ENCODE measurements around the gene PLG. TPM values are rescaled to one million over a fixed set of nuclear protein-coding genes. Genes with fewer than 3 reads are reported as not detected.
"Not testable (repeated sequence)": the region's sequence is repeated elsewhere in the genome, so short reads cannot be mapped to it uniquely, and the experiment has no call there.

PLG gene
- total and polyA plus RNA-seq, 2 experiments from 2014 or later: 0.29 TPM; not detected in 1

GRCh38 chr6:160782228-160782627 lies 80.2 kb downstream of the PLG start:
- in situ Hi-C loops (cut with MboI): no loop called here
- H3K36me3 ChIP-seq (ENCODE audit: low read depth): no peaks in the 10 kb centered on the region
- no peak for DNase-seq
- H3K9me2 ChIP-seq (ENCODE audit: insufficient read depth): no peaks in the 10 kb centered on the region
- no peak for TF ChIP-seq EZH2phosphoT487 (IDR thresholded peaks at IDR 0.05; ENCODE audit: insufficient read depth, low read depth)
- no peak for TF ChIP-seq EZH2 (IDR thresholded peaks at IDR 0.05; ENCODE audit: insufficient read depth, poor library complexity, severe bottlenecking)
- H3K27me3 ChIP-seq (replicated peaks; ENCODE audit: insufficient read depth): no peaks in the 10 kb centered on the region
- H2AFZ ChIP-seq: no peak overlapping the region
- H3K9ac ChIP-seq: no peak overlapping the region
- no peaks in the 10 kb centered on the region for H4K20me1 ChIP-seq (ENCODE audit: insufficient read depth)
- no peak overlapping the region for H3K27ac ChIP-seq
- H3K4me2 ChIP-seq (ENCODE audit: unreplicated experiment): no peak overlapping the region
- H3K9me3 ChIP-seq (ENCODE audit: low read depth): no peaks in the 10 kb centered on the region
- no peaks in the 10 kb centered on the region for H3F3A ChIP-seq (ENCODE audit: insufficient read depth)
- H3K4me3 ChIP-seq: no peak overlapping the region
- WGBS, 2 experiments (ENCODE audit: low coverage in 1 of 2, low lambda C conversion rate in 2 of 2, missing lambda C conversion rate in 2 of 2): 11 to 14% methylated on average over 1 of the region's 1 CpG
- H3K4me1 ChIP-seq (ENCODE audit: insufficient read depth): no peaks in the 10 kb centered on the region
- H3K79me2 ChIP-seq (ENCODE audit: insufficient read depth): no peaks in the 10 kb centered on the region

GRCh38 chr6:160783741-160784140 lies 81.7 kb downstream of the PLG start:
- no peak overlapping the region for H2AFZ ChIP-seq
- H3K36me3 ChIP-seq (ENCODE audit: low read depth): no peaks in the 10 kb centered on the region
- no peak for DNase-seq
- H3K9me2 ChIP-seq (ENCODE audit: insufficient read depth): no peaks in the 10 kb centered on the region
- in situ Hi-C loops (cut with MboI): no loop called here
- no peak overlapping the region for H3K4me3 ChIP-seq
- TF ChIP-seq EZH2phosphoT487 (IDR thresholded peaks at IDR 0.05; ENCODE audit: insufficient read depth, low read depth): no peak
- TF ChIP-seq EZH2 (IDR thresholded peaks at IDR 0.05; ENCODE audit: insufficient read depth, poor library complexity, severe bottlenecking): no peak
- WGBS, 2 experiments (ENCODE audit: low coverage in 1 of 2, low lambda C conversion rate in 2 of 2, missing lambda C conversion rate in 2 of 2): 30 to 31% methylated on average over 6 to 7 of the region's 7 CpGs
- no peaks in the 10 kb centered on the region for H4K20me1 ChIP-seq (ENCODE audit: insufficient read depth)
- no peaks in the 10 kb centered on the region for H3K9me3 ChIP-seq (ENCODE audit: low read depth)
- no peaks in the 10 kb centered on the region for H3K4me1 ChIP-seq (ENCODE audit: insufficient read depth)
- H3K27me3 ChIP-seq (replicated peaks; ENCODE audit: insufficient read depth): no peaks in the 10 kb centered on the region
- no peaks in the 10 kb centered on the region for H3K79me2 ChIP-seq (ENCODE audit: insufficient read depth)
- no peak overlapping the region for H3K9ac ChIP-seq
- H3F3A ChIP-seq (ENCODE audit: insufficient read depth): no peaks in the 10 kb centered on the region
- no peak overlapping the region for H3K4me2 ChIP-seq (ENCODE audit: unreplicated experiment)
- H3K27ac ChIP-seq: no peak overlapping the region

GRCh38 chr6:160788126-160788525 lies 86.1 kb downstream of the PLG start:
- H3K9me3 ChIP-seq (ENCODE audit: low read depth); H3K27ac ChIP-seq; H3K9me2 ChIP-seq (ENCODE audit: insufficient read depth); H3K4me1 ChIP-seq (ENCODE audit: insufficient read depth); in situ Hi-C loops (cut with MboI); H2AFZ ChIP-seq; H4K20me1 ChIP-seq (ENCODE audit: insufficient read depth); H3K4me3 ChIP-seq; DNase-seq; H3K4me2 ChIP-seq (ENCODE audit: unreplicated experiment); H3F3A ChIP-seq (ENCODE audit: insufficient read depth); H3K9ac ChIP-seq; H3K79me2 ChIP-seq (ENCODE audit: insufficient read depth); H3K36me3 ChIP-seq (ENCODE audit: low read depth); H3K27me3 ChIP-seq (replicated peaks; ENCODE audit: insufficient read depth): not testable (repeated sequence)
- 60 to 61% methylated on average over 3 of the region's 3 CpGs for WGBS, 2 experiments (ENCODE audit: low coverage in 1 of 2, low lambda C conversion rate in 2 of 2, missing lambda C conversion rate in 2 of 2)

GRCh38 chr6:160788806-160789205 lies 86.8 kb downstream of the PLG start:
- DNase-seq: no peak
- Histone ChIP-seq H3K9me3 (ENCODE audit: low read depth) (no peaks in the 10 kb centered on the region), H3F3A (ENCODE audit: insufficient read depth) (no peaks in the 10 kb centered on the region), H3K4me1 (ENCODE audit: insufficient read depth) (no peaks in the 10 kb centered on the region), H3K36me3 (ENCODE audit: low read depth) (no peaks in the 10 kb centered on the region), H3K9ac (no peak overlapping the region), H3K4me2 (ENCODE audit: unreplicated experiment) (no peak overlapping the region), H3K9me2 (ENCODE audit: insufficient read depth) (no peaks in the 10 kb centered on the region), H2AFZ (no peak overlapping the region), H3K4me3 (no peak overlapping the region), H3K27ac (no peak overlapping the region), H3K27me3 (replicated peaks; ENCODE audit: insufficient read depth) (no peaks in the 10 kb centered on the region), H3K79me2 (ENCODE audit: insufficient read depth) (no peaks in the 10 kb centered on the region), H4K20me1 (ENCODE audit: insufficient read depth) (no peaks in the 10 kb centered on the region)
- in situ Hi-C loops (cut with MboI): no loop called here
- TF ChIP-seq EZH2phosphoT487 (IDR thresholded peaks at IDR 0.05; ENCODE audit: insufficient read depth, low read depth) (no peak), EZH2 (IDR thresholded peaks at IDR 0.05; ENCODE audit: insufficient read depth, poor library complexity, severe bottlenecking) (no peak)
- WGBS, 2 experiments (ENCODE audit: low coverage in 1 of 2, low lambda C conversion rate in 2 of 2, missing lambda C conversion rate in 2 of 2): 73 to 89% methylated on average over 3 to 4 of the region's 4 CpGs

Data from GM23248 (cell line).